ENCODE data around the gene ENAH. TPM values are rescaled to one million over a fixed set of nuclear protein-coding genes. Genes with fewer than 3 reads are reported as not detected.

ENAH gene
- total and polyA plus RNA-seq, 2 experiments from 2014 or later: 109 to 184 TPM

- DNase-seq (ENCODE audit: low spot score) (no peak), ATAC-seq (no peak)
- TF ChIP-seq CTCF (conservative IDR thresholded peaks at IDR 0.05; ENCODE audit: low read depth in 2 of 2): no peak
- peaks cover 20% of the 10 kb centered on the region for H3K27me3 Mint-ChIP-seq (ENCODE audit: insufficient read depth, low read depth, poor library complexity)
- 0 out of 2 replicates have a peak, but pooled peaks cover 4% of the 10 kb centered on the region for H3K9me2 ChIP-seq (ENCODE audit: insufficient read depth)
- H3K4me1 Mint-ChIP-seq: peaks cover 50% of the 10 kb centered on the region
- no peak overlapping the region for H3K27ac ChIP-seq (ENCODE audit: low read depth)
- H4K20me1 ChIP-seq (replicated peaks; ENCODE audit: insufficient read depth): no peaks in the 10 kb centered on the region
- H3F3A ChIP-seq (replicated peaks; ENCODE audit: low read depth): peaks cover 8% of the 10 kb centered on the region; the same call in 1 of the 2 replicates
- H3K9me3 Mint-ChIP-seq: peaks cover 7% of the 10 kb centered on the region; the same call in 2 of the 3 replicates
- H3K36me3 Mint-ChIP-seq (ENCODE audit: low read depth): no peaks in the 10 kb centered on the region
- H3K4me1 ChIP-seq (ENCODE audit: insufficient read depth): peaks cover 34% of the 10 kb centered on the region
- H3K4me3 Mint-ChIP-seq: no peak overlapping the region
- no peak overlapping the region for H3K4me3 ChIP-seq
- H3K4me2 ChIP-seq: 0 out of 2 replicates have a peak overlapping the region, but pooled peaks have one; percentile 26
- no peak overlapping the region for H3K27ac Mint-ChIP-seq
- no peaks in the 10 kb centered on the region for H3K79me2 ChIP-seq (replicated peaks; ENCODE audit: insufficient read depth)
- no peaks in the 10 kb centered on the region for H3K27me3 ChIP-seq (ENCODE audit: insufficient read depth)
- no peaks in the 10 kb centered on the region for H3K36me3 ChIP-seq (ENCODE audit: insufficient read depth)
- H2AFZ ChIP-seq: no peak overlapping the region
Observed at GRCh38 chr1:225460737-225461532, 192.0 kb downstream of the ENAH start.

- no peak overlapping the region for H3K4me3 Mint-ChIP-seq
- H3F3A ChIP-seq (replicated peaks; ENCODE audit: low read depth): peaks cover 2% of the 10 kb centered on the region; the same call in 1 of the 2 replicates
- peaks cover 7% of the 10 kb centered on the region; the same call in 2 of the 3 replicates for H3K9me3 Mint-ChIP-seq
- H3K79me2 ChIP-seq (replicated peaks; ENCODE audit: insufficient read depth): no peaks in the 10 kb centered on the region
- no peaks in the 10 kb centered on the region for H4K20me1 ChIP-seq (replicated peaks; ENCODE audit: insufficient read depth)
- ATAC-seq: peak; percentile 11
- peaks cover 29% of the 10 kb centered on the region for H3K4me1 ChIP-seq (ENCODE audit: insufficient read depth)
- H3K4me2 ChIP-seq: 0 out of 2 replicates have a peak overlapping the region, but pooled peaks have one; percentile 26
- DNase-seq (ENCODE audit: low spot score): peak; percentile 24
- H3K36me3 ChIP-seq (ENCODE audit: insufficient read depth): no peaks in the 10 kb centered on the region
- H3K36me3 Mint-ChIP-seq (ENCODE audit: low read depth): no peaks in the 10 kb centered on the region
- no peak overlapping the region for H3K27ac ChIP-seq (ENCODE audit: low read depth)
- no peak overlapping the region; the same call in 1 of the 2 replicates for H3K27ac Mint-ChIP-seq
- H3K4me1 Mint-ChIP-seq: peaks cover 46% of the 10 kb centered on the region
- no peaks in the 10 kb centered on the region for H3K27me3 ChIP-seq (ENCODE audit: insufficient read depth)
- H3K9me2 ChIP-seq (ENCODE audit: insufficient read depth): 0 out of 2 replicates have a peak, but pooled peaks cover 4% of the 10 kb centered on the region
- no peak overlapping the region for H3K4me3 ChIP-seq
- peaks cover 17% of the 10 kb centered on the region for H3K27me3 Mint-ChIP-seq (ENCODE audit: insufficient read depth, low read depth, poor library complexity)
- H2AFZ ChIP-seq: no peak overlapping the region
- no peak for TF ChIP-seq ETS1 (IDR thresholded peaks at IDR 0.05)
- TF ChIP-seq CTCF (conservative IDR thresholded peaks at IDR 0.05; ENCODE audit: low read depth in 2 of 2): no peak
- TF ChIP-seq ZNF462 (CRISPR knock-in tag; IDR thresholded peaks at IDR 0.05): no peak
- no peak for TF ChIP-seq STAT1 (IDR thresholded peaks at IDR 0.05; ENCODE audit: unreplicated experiment)
- no peak for TF ChIP-seq JUNB (IDR thresholded peaks at IDR 0.05; ENCODE audit: unreplicated experiment)
Observed at GRCh38 chr1:225460021-225460736, 192.7 kb downstream of the ENAH start.
